GM12801 (cell line): Measurements from ENCODE around the gene PTPRG.

Experiments
- TF ChIP-seq, protein P1 (sequence below): IDR thresholded peaks from one replicate; pipeline ENCODE4 v1.5.1; 2011; ENCODE audit warnings: control low read depth; ENCODE audit not compliant: insufficient read length; ENCODE audit errors: extremely low read depth

The PTPRG gene

DNA sequence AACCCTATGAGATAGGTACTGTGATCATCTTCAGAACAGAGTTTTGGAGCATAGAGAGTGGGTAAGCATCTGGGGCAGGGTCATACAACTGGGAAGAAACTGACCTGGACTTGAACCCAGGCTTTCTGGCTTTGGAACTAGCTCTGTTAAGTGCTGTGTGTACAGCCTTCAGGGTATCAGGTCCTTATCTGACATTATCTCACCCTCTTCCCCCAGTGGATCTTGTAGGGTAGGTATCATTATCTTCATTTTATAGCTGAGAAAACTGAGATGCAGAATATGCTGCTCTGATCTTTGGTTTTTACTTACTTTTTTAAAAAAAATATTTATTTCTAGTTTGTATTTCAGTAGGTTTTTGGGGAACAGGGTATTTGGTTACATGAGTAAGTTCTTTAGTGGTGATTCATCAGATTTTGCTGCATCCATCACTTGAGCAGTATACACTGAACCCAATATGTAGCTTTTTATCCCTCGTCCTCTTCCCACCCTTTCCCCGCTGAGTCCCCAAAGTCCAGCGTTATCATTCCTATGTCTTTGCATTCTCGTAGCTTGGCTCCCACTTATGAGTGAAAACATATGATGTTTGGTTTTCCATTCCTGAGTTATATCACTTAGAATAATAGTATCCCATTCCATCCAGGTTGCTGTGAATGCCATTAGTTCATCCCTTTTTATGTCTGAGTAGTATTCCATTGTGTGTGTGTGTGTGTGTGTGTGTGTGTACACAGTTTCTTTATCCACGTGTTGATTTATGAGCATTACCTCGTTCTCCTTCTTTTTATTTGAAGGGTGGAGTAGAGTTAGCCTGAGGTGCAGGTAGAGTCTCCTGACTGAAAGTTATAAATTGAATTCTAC, 271.2 kb downstream of the PTPRG start:
- TF ChIP-seq, protein P1, sequence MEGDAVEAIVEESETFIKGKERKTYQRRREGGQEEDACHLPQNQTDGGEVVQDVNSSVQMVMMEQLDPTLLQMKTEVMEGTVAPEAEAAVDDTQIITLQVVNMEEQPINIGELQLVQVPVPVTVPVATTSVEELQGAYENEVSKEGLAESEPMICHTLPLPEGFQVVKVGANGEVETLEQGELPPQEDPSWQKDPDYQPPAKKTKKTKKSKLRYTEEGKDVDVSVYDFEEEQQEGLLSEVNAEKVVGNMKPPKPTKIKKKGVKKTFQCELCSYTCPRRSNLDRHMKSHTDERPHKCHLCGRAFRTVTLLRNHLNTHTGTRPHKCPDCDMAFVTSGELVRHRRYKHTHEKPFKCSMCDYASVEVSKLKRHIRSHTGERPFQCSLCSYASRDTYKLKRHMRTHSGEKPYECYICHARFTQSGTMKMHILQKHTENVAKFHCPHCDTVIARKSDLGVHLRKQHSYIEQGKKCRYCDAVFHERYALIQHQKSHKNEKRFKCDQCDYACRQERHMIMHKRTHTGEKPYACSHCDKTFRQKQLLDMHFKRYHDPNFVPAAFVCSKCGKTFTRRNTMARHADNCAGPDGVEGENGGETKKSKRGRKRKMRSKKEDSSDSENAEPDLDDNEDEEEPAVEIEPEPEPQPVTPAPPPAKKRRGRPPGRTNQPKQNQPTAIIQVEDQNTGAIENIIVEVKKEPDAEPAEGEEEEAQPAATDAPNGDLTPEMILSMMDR, result no peak

DNA sequence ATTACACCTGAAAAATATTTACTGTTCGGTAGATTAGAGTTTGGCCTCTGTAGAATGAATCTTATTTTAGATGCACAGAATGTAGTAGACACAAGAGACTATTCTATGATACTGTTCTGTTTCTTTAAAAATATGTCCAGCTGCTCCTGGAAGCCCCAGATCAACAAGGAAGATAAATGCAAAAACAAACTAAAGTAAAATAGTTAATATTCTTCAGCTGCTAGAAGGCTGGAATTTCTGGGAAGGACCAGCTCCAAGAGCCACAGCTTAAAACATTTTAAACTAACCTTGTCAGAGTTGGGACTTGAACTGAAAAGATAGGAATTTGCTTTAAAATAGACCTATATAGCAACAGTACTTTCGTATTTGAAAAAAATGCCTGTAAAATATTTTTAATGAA, 277.9 kb downstream of the PTPRG start:
- TF ChIP-seq, protein P1, result no peak

DNA sequence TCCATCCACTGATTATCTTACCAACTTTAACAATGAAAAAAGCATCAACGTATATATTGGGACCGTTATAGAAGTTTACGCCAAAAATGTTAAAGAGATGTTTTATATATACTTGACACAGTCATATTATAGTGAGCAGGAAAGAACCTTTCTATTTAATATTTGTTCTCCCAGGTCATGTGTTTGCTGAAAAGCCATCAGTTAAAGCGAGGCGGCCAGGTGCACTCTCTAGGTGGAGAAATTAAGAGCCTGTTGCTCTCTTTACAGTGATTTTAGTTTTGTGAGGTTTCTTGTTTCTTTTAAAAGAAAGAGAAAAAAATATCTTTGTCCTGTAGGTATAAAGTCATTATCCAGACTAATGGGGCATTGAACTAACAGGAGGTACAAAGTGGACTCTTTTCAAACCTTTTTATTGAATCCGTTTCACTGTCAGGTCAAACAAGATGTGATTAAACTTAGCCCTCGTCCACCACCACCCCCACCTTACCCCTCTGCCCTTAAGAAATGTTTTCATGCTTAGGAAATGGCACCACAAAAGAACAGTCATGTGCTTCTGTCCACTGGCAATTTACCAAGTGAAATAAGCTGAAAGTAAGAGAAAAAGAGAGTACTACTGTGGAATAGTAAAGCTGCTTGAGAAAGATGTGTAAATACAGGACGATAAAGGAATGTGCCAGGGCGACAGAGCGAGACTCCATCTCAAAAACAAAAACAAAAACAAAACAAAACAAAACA, 279.9 kb downstream of the PTPRG start:
- TF ChIP-seq, protein P1, result no peak

DNA sequence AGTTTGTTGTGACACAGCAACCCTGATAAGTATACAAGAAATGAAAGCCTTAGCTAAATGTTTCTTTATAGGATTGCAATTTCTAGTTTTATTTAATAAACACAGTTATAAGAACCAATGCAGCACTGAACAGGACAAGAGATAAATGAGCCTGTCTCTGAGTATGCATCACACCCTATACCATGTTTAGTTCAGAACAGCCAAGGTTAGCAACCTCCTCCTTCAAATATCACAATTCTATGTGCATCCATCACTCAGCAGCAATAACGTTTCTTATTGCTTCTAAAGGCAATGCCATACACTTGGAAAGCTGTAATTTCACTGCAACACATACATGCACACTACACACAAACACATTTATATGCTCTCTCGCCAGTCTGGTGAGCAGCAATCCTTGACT, 280.6 kb downstream of the PTPRG start:
- TF ChIP-seq, protein P1, result no peak

DNA sequence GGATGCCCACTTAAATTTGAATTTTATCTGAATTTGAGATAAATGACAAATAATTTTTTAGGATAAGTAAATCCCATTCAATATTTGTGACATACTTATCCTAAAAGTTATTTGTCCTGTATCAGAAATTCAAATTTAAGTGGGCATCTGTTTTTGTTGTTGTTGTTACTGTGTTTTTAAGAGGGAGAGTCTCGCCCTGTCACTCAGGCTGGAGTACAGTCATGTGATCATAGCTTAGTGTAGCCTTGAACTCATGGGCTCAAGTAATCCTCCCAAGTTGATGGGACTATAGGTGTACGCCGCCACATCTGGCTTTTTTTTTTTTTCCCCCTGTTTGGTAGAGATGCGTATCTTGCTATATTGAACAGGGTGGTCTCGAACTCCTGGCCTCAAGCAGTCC, 283.0 kb downstream of the PTPRG start:
- TF ChIP-seq, protein P1, result no peak

DNA sequence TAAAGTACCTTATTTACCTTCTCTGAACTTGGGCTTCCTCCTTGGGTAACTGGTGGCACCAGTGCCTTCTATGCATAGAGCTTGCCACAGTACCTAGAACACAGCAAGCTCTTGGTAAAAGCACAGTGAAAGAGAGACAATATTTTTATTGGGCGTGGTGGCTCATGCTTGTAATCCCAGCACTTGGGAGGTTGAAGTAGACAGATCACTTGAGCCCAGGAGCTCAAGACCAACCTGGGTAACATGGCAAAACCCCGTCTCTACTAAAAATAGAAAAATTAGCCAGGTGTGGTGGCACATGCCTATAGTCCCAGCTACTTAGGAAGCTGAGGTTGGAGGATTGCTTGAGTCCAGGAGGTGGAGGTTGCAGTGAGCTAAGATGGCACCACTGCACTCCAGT, 285.1 kb downstream of the PTPRG start:
- TF ChIP-seq, protein P1, result no peak

DNA sequence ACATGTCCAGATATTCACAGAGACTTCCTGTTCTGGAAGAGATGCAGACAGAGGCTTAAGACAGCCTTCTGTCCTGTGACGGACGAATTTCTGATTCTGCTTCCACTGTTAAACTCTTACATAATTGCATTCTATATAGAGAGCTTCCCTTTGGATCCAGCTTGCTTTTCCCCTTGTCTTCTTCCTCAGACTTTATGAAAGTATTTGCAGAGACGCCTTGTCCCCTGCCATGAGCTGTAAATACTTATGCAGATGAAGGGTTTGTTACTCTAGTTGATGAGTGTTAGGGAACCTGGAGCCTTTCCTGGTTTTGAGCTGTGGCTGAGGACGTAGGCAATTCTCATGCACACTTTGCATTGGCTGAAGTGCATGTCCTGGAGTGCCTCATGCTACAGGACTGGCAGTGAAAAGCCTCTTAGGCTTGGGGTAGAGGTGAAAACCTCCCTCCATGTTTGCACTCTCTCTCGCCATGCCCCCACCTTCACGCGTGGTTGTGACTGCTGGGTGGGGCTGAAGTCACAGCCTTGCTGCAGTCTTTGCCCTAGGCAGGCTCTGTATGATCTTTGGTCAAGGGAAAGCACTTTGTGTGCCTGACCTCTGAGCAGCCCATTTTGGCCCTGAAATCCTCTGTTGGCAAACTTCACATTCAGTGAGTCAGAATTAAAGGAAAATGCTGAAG, 286.6 kb downstream of the PTPRG start:
- TF ChIP-seq, protein P1, result no peak
